NCI-H526 (cell line): ENCODE measurements around the gene PRELID1.
"Not testable (repeated sequence)": the region's sequence is repeated elsewhere in the genome, so short reads cannot be mapped to it uniquely, and the experiment has no call there.

Experiments
- DNase-seq, 2 experiments: peaks; one replicate each; lab custom pipeline; 2025; lab: John Stamatoyannopoulos, UW

PRELID1 gene

DNA sequence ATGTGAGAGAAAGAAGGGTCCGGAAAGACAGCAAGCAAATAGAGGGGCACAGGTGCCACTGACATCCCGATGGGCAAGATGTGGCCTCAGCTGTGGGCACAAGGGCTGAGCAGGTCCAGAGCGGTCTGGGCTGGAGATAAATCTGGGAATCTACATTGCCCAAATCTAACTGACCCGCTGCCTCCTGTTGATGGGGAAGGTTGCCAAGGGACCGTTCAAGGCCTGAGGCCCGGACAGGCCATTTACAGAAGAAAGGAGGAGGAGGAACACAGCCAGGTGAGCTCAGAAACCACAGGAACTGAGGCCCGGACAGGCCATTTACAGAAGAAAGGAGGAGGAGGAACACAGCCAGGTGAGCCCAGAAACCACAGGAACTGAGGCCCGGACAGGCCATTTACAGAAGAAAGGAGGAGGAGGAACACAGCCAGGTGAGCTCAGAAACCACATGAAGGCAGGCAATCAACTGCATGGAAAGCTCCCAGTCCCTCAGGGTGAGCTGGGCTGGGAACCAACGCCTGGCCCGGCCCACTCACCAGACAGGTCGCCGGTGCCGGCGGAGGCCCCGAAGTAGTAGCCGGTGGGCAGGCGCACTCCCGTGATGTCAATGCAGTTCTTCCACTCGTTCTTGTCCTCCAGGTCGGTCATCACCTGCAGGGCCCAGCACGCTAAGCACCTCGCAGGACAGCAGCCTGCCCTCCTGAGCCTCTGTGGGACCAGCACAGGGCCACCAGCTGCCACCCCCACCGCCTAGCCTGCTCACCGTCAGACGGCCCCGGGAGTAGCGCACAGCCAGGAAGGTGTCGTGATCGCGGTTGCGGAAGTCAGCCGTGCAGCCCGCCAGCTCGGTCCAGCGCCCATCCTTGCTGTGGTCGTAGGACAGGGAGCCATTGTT lies 33.2 kb downstream of the PRELID1 start:
- DNase-seq = no peak

DNA sequence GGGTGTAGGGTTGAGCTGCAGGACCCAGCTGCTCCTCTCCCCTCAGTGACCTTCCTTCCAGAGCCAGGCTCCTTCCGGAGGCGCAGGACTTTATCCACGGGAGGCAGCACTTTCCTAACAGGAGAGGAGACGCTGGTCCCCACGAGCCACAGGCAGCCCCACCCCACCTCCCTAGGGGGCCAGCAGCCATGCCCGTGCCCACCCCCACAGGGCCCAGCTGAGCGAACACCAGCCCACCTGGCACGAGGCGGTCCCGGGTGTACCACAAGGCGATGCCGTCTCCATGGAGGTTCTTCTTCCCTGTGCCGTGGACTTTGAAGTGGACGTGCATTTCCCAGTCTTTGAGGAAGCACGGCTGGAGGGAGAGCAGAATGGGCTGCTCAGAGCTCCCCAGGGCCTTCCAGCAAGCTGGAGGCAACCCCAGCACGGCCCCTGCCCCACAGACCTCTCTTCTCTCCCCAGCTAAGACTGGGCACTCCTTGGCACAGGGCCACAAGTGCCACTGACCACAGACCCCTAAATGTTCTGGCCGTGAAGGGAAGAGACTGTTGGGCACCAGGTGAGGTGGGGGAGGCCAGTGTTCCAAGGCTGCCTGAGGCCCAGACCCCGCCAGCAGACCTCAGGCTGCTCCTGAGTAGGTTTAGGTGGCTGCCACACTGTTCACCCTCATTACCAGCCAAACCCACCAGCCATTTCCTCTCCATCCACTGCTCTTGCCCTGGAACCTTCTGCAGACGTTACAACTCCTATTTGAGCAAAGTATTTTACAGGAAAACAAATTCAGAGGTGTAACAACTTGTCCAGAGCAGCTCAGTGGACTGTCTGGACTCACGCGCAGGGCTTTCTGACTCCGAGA lies 34.9 kb downstream of the PRELID1 start:
- no peak for DNase-seq

DNA sequence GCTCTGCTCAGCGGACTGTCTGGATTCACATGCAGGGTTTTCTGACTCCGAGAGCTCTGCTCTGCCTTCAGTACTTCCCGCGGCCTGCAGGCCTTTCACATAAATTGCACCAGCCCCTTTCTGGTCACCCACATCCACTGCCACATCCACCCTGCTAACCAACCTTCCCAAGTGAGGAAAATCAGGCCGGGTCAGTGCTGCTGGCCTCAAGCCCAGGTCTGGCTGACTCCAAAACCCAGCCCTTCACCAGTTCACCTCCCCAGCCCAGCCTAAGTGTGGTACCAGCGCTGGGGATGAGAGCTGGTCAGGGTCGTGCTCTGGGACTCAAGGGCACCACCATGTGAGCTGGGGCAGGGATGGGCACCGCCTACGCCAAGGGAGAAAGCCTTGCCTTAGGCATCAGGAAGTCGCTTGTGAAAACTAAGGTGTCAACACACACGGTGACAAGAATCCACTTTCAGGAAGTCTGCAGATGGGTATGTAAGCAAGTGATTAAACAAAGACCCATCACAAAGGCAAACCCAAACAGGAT lies 35.6 kb downstream of the PRELID1 start:
- DNase-seq = no peak

DNA sequence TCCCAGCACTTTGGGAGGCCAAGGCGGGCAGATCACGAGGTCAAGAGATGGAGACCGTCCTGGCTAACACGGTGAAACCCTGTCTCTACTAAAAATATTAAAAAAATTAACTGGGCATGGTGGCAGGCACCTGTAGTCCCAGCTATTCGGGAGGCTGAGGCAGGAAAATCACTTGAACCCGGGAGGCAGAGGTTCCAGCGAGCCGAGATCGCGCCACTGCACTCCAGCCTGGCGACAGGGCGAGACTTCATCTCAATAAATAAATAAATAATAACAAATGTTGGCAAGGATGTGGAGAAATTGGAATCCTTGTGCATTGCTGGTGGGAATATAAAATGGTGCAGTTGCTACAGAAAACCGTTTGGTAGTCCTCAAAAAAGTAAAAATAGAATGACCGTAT lies 39.4 kb downstream of the PRELID1 start:
- DNase-seq = not testable (repeated sequence)

DNA sequence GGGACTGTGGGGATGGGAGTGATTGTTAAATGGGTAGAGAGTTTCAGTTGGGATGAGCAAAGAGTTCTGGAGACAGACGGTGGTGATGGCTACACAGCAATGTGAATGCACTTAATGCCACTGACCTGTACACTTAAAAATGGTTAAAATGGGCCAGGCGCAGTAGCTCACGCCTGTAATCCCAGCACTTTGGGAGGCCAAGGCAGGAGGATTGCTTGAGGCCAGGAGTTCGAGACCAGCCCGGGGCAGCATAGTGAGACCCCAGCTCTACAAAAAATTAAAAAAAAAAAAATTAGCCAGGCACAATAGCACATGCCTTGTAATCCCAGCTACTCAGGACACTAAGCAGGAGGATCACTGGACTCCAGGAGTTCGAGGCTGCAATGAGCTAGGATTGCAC lies 40.2 kb downstream of the PRELID1 start:
- DNase-seq = no peak

DNA sequence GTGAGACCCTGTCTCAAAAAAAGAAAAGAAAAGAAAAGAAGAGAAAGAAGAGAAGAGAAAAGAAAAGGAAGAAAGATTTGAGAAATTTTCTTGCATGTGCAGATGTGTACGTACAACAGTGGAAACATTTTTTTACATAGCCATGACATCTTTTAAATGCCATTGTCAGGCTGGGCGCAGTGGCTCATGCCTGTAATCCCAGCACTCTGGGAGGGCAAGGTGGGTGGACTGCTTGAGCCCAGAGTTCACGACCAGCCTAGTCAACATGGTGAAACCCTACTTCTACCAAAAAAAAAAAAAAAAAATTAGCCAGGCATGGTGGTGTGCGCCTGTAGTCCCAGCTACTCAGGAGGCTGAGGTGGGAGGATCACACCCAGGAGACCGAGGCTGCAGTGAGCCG lies 41.3 kb downstream of the PRELID1 start:
- no peak for DNase-seq

DNA sequence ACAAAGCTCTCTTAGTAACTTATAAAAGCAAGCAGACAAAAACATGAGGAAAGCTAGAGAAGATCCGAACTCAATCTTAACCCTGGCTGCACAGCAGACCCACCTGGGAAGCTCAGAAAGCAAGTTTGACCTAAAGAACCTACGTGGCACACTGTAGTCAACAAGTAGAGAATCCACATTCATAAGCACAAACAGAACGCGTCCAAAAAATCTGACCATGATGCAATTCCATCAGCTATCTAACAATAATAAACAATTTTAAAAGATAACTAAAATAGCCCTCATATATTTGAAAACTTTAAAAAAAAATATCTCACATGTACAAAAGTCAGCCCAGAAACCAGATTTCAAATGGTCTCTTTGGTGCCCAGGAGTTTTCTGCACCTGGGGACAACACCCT lies 43.2 kb downstream of the PRELID1 start:
- no peak for DNase-seq

DNA sequence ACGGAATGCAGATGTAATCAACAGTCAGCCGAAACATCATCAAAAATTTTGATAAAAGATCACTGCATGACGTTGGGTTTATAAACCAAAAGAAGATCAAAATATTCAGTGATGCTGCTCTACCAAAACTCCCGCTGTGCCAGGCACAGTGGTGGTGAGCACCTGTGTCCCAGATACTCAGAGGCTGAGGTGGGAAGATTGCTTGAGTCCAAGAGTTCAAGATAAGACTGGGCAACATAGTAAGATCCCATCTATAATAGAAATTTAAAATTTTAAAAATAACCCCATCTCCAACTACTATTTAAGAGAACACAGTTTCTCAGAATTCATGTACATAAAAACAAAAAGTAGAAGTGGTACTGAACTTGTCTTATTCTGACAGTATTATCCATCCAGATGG lies 44.1 kb downstream of the PRELID1 start:
- DNase-seq = no peak

DNA sequence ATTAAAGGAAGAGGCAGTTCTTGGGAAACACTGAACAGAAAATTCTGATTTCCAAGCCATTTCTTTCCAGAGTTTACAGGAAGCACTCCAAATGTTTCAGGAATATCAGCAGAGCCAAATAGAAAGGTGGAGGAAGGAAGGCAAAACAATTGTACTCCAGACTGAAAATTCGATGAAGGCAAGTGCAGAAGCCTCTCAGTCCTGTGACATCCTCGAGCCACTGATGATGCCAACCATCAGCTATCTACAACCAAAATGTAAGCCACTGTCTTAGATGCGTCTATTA lies 45.7 kb downstream of the PRELID1 start:
- DNase-seq = no peak

DNA sequence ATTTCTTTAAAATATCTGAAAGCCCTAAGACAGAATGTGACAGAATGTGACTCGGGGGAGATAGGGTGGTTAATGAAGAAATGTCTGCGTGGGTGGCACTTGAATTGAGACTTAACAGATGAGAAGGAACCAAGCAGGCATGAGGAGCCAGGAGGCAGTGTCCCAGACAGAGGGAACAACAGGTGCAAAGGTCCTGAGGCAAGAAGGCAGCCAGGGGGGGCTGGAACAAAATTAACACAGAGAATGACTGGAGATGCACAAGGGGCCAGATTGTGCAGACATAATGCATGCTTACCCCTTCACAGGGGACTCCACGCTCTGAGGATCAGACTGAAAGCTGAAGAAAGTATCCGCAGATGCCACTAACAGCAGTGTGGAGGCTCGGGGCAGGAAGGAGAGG lies 46.2 kb downstream of the PRELID1 start:
- DNase-seq = no peak

DNA sequence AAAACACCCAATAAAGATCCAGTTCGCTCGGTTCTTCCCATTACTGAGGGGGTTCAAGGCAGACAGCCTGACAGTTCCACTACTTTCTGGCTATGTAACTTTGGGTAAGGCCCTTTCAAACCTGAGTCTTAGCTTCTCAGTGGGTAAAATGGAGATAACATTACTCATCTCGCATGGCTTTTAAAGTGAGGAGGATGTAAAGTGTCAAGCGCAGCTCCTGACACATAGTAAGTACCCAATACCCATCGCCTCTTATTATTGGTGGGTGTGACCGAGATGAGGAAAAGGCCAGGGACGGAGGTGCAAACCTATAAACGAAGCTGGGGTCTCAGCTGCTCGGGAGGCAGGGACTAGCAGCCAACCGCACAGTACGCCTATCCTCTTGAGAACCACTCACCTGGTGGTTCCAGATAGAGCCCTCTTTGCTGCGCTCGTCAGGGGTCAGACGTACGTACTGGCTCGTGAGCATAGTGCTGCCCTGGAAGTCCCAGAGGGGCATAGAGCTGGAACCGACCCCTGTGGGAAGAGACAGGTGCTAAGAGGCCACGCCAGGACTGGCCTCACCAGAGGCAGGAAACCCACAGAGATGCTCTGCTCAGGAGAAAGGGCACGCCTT lies 47.3 kb downstream of the PRELID1 start:
- DNase-seq = no peak

DNA sequence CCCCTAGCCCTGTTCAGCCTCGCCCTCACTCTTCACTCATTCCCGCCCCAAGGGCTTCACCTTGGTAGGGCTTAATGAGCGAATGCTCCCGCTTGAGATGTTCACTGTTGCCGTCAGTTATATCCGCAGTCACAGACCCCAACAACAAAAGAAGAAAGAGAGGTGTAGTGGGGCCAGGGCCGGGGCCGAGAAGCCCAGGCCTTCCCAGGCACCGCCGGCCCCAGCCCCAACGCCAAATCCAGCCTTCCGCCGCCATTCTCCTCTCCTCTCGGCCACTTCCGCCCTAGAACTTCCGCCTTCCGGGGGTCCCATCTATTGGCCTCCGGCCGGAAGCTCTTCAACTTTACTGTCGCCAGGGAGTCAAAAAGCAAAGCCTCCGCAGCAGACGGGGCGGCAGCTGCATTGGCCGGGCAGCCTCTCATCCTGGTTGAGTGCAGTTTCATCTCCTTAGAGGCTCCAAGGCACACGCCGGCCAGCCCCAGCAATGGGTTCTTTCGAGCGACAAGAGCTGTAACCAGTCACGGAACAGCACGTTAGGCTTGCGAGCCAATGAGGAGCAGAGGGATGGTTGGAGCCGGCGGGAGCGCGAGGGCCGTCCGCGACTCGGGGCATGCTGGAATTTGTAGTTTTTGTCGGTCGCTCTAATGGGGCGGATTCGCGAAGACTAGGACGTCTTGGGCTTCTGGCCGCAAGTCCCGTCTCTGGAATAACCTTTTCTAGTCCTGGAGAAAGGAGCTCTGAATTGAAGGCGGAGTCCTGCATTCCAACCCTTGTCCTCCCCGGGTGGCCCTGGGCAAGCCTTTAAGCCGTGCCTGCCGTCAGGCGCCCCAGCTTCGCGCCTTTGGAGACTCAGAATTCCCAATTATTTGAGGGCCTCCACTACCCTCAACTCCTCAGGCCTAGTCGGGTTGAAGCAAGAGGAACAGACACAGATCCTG lies 48.1 kb downstream of the PRELID1 start, which contains the start of gene LMAN2:
TSS of gene LMAN2 (minus strand) at position 277 of the 938 bp plus-strand sequence. CDS start at position 256, 21 bp downstream.
- DNase-seq = peak; percentile 90 to 93

DNA sequence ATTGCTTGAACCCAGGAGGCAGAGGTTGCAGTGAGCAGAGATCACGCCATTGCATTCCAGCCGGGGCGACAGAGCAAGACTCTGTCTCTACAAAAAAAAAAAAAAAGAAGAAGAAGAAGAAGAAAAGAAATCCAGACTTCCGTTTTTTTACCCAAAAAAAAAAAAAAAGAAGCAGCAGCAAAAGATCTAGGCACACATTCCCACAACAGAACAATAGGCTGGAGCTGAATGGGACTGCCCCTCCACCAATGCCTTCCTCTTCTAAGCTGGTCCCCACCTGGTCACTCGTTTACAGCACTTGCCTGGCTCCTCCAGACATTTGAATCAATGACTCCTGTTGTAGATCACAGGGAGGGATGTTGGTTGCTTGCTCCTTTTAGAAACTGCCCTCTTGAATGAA lies 49.5 kb downstream of the PRELID1 start:
- no peak for DNase-seq

DNA sequence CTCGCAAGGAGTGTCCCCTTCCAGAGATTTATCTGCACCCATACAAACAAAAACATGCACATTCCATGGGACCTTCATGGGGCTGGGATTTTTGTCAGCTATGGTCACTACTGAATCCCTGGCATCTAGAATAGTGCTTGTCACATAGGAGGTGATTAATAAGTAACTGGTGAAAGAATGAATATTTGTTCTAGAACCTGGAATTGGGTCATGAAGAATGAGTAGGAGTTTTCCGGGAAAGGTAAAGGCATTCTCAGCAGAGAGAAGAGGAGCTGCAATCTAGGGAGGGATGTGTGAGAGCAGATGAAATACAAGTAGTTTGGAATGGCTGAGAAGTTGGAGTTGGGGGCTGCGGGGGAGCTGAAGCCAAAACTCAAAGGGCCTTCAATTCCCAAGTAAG lies 50.7 kb downstream of the PRELID1 start:
- DNase-seq = no peak

DNA sequence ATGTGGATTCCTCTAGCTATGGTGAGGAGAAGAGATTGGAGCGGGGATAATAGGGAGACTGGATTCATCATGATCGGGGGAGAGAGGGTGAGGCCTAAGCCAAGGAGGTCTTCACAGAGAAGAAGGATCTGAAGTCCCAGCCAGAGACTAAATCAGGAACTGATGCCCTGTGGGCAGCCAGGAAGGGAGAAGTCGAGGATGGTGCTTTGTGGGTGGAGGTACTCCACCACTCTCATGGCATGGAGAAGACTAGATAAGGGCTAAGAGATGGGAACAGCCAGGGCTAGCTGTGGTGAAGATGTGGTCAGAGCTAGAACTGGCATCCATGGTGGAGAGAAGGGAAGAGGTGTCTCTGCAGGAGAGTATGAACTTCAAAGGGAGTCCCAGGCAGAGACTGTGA lies 51.1 kb downstream of the PRELID1 start:
- DNase-seq = no peak

DNA sequence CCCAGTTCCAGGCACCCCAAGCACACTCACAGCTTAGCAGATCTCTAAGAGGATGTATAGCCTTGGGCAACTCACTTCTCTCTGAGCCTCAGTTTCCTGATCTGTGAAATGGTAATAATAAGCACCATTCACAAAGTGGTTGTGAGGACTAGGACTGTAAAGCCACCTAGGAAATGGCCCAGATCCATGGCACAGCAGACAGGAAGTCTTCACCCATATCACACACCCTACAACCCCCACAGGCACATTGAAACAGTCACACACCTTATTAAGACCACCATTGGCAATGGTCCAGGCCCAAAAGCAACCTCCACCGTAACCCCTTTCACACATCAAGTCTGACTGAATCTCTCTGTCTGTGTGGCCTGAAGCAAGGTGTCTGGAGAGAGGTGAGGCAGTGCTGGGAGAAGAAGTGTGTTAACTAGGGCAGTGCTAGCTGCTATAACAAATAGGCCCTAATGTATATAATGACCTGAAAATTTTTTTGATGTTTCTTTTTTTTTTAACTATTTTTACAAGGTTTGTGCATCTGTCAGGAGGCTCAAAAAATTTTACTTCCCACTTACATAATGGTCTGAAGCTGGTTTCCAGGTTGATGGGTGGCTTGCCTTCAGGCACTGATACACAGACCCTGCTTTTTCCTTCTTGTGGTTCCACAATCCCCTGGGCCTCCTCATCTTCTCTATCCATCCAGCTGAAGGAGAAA lies 51.7 kb downstream of the PRELID1 start:
- no peak for DNase-seq

DNA sequence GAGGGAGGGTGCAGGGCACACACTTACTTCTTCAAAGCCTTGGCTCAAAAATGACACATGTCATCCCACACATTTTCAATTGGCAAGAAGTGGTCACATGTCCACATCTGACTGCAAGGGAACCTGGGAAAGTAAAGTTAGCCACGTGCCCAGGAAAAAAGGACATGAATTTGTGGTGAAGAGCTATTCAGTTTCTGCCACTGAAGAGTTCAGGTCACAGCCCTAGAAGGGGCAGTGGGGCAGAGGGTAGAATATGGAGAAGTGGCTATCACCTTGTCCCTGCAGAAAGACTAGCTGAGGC lies 52.2 kb downstream of the PRELID1 start:
- no peak for DNase-seq
